Brain microvascular endothelial cell (primary cell): ENCODE measurements around the gene HENMT1.

Experiments
- DNase-seq: peaks from one replicate; pipeline ENCODE4 v3.0.0-alpha.2; 2020
- H3K27ac ChIP-seq: fragments of 250-450 bp; sonication (Bioruptor Pico); 2 replicates; pipeline ENCODE4 v1.5.1; 2020; ENCODE audit warnings: mild to moderate bottlenecking, moderate library complexity
- H3K27me3 ChIP-seq: fragments of 250-450 bp; sonication (Bioruptor Pico); replicated peaks from 2 replicates; pipeline ENCODE4 v1.5.1; 2020; ENCODE audit warnings: mild to moderate bottlenecking
- H3K36me3 ChIP-seq: fragments of 250-450 bp; sonication (Bioruptor Pico); replicated peaks from 2 replicates; pipeline ENCODE4 v1.5.1; 2020; ENCODE audit warnings: mild to moderate bottlenecking
- H3K4me3 ChIP-seq: 2 replicates; pipeline ENCODE4 v1.5.1; 2011; ENCODE audit warnings: low read depth, mild to moderate bottlenecking, control low read depth, low read length, moderate library complexity
- CTCF ChIP-seq: IDR thresholded peaks from 2 replicates; pipeline ENCODE4 v1.5.1; 2011; ENCODE audit warnings: low read depth, mild to moderate bottlenecking, moderate library complexity, low read length, control low read depth, inconsistent platforms; ENCODE audit errors: missing control alignments
- in situ Hi-C: cut with HindIII; loops from 2 replicates; pipeline ENCODE4 v1.10.0; 2017; ENCODE audit warnings: low sequenced_read_pairs, low pct_ligation_motif_present

HENMT1 gene

GRCh38 chr1:108610073-108610472, 50.8 kb downstream of the HENMT1 start:
- no peak for TF ChIP-seq CTCF
- DNase-seq: no peak
- in situ Hi-C loops: no loop called here
- Histone ChIP-seq H3K4me3 (no peak overlapping the region), H3K36me3 (no peaks in the 10 kb centered on the region), H3K27ac (no peak overlapping the region), H3K27me3 (no peaks in the 10 kb centered on the region)

- no peak for DNase-seq
- in situ Hi-C loops: no loop called here
- H3K27me3 ChIP-seq: no peaks in the 10 kb centered on the region
- no peak overlapping the region for H3K4me3 ChIP-seq
- no peak for TF ChIP-seq CTCF
- H3K36me3 ChIP-seq: no peaks in the 10 kb centered on the region
- no peak overlapping the region for H3K27ac ChIP-seq
Measured at GRCh38 chr1:108609483-108610049, 51.3 kb downstream of the HENMT1 start.

- no peak for DNase-seq
- no peak for TF ChIP-seq CTCF
- H3K36me3 ChIP-seq: no peaks in the 10 kb centered on the region
- H3K27me3 ChIP-seq: no peaks in the 10 kb centered on the region
- H3K27ac ChIP-seq: no peak overlapping the region
- no peak overlapping the region for H3K4me3 ChIP-seq
- in situ Hi-C loops: no loop called here
Measured at GRCh38 chr1:108606478-108606877, 54.4 kb downstream of the HENMT1 start.

- Histone ChIP-seq H3K36me3 (no peaks in the 10 kb centered on the region), H3K27me3 (no peaks in the 10 kb centered on the region), H3K27ac (no peak overlapping the region), H3K4me3 (no peak overlapping the region)
- in situ Hi-C loops: no loop called here
- DNase-seq: no peak
- no peak for TF ChIP-seq CTCF
Measured at GRCh38 chr1:108605633-108606032, 55.3 kb downstream of the HENMT1 start.

- H3K36me3 ChIP-seq: no peaks in the 10 kb centered on the region
- H3K4me3 ChIP-seq: no peak overlapping the region
- no peak for TF ChIP-seq CTCF
- H3K27me3 ChIP-seq: no peaks in the 10 kb centered on the region
- DNase-seq: no peak
- H3K27ac ChIP-seq: no peak overlapping the region
- in situ Hi-C loops: no loop called here
Measured at GRCh38 chr1:108601708-108602410, 59.0 kb downstream of the HENMT1 start.

- no peak for TF ChIP-seq CTCF
- Histone ChIP-seq H3K27me3 (no peaks in the 10 kb centered on the region), H3K27ac (no peak overlapping the region), H3K4me3 (no peak overlapping the region), H3K36me3 (no peaks in the 10 kb centered on the region)
- no peak for DNase-seq
- in situ Hi-C loops: no loop called here
Measured at GRCh38 chr1:108600504-108600903, 60.4 kb downstream of the HENMT1 start.
